Endothelial cell of umbilical vein (primary cell): ENCODE measurements around the gene MPDZ. TPM values are rescaled to one million over a fixed set of nuclear protein-coding genes. Genes with fewer than 3 reads are reported as not detected.

Experiments
- Bru-seq: library from RNA; stranded (reverse); fragments of 400-500 nt; gene quantifications from one replicate; lab custom pipeline; 2021; lab: Mats Ljungman, UMichigan
- BruChase-seq, 2 experiments: library from RNA; stranded (reverse); fragments of 400-500 nt; gene quantifications; one replicate each; lab custom pipeline; 2021; lab: Mats Ljungman, UMichigan
- BruUV-seq: library from RNA; stranded (reverse); fragments of 400-500 nt; replicated peaks from 2 replicates; lab custom pipeline; 2021; lab: Mats Ljungman, UMichigan
- CTCF ChIA-PET: fragments of 300-600, 350-600 bp; sonication (Branson Sonifier 250); formaldehyde crosslinking; loops from one replicate; lab custom pipeline; 2021; ENCODE audit warnings: antibody characterized with exemption, inconsistent platforms; lab: Charles Lee
- POLR2A ChIA-PET: fragments of 300-600, 350-600 bp; sonication (Branson Sonifier 250); formaldehyde crosslinking; loops from one replicate; lab custom pipeline; 2021; ENCODE audit warnings: antibody characterized with exemption, inconsistent platforms; lab: Charles Lee
- DNase-seq: peaks from one replicate; pipeline ENCODE4 v3.0.0-alpha.2; 2011; ENCODE audit warnings: low read depth, low spot score
- FAIRE-seq: peaks from 2 replicates; lab custom pipeline; 2011; peaks lifted over from hg19 to GRCh38; lab: Jason Lieb, UNC
- H2AFZ ChIP-seq: 2 replicates; pipeline ENCODE4 v1.6.0; 2012; ENCODE audit warnings: low read depth, low read length, control low read depth, inconsistent platforms
- H3K27ac ChIP-seq: 2 replicates; pipeline ENCODE4 v1.5.1; 2011; ENCODE audit warnings: low read depth, mild to moderate bottlenecking, control low read depth, low read length, moderate library complexity; ENCODE audit not compliant: insufficient read depth
- H3K27me3 ChIP-seq, 2 experiments: 2 replicates each; pipeline versions ENCODE4 v1.6.0 to v1.6.1; 2011; ENCODE audit warnings: low read length in 2 of 2, mixed read lengths in 1 of 2; ENCODE audit not compliant: control insufficient read depth in 2 of 2, insufficient read depth in 2 of 2
- H3K36me3 ChIP-seq, 2 experiments: 2 replicates in 1 of 2; 3 replicates in 1 of 2; pipeline ENCODE4 v1.5.1; 2011; ENCODE audit warnings: low read length in 2 of 2, mild to moderate bottlenecking in 1 of 2, moderate library complexity in 1 of 2; ENCODE audit not compliant: control insufficient read depth in 2 of 2, insufficient read depth in 2 of 2; ENCODE audit errors: extremely low read depth in 1 of 2
- H3K4me1 ChIP-seq: 3 replicates; pipeline ENCODE4 v1.5.1; 2011; ENCODE audit warnings: mild to moderate bottlenecking, low read length; ENCODE audit not compliant: control insufficient read depth, insufficient read depth; ENCODE audit errors: extremely low read depth
- H3K4me2 ChIP-seq: 2 replicates; pipeline ENCODE4 v1.6.1; 2011; ENCODE audit warnings: low read length, control low read depth, mixed read lengths; ENCODE audit not compliant: insufficient read depth
- H3K4me3 ChIP-seq, 3 experiments: fragments of 200-600 bp in 1 of 3; sonication (generic), shearing (Covaris generic) in 1 of 3; replicated peaks in 1 of 3; 2 replicates each; pipeline ENCODE4 v1.5.1; 2011 to 2016; ENCODE audit warnings: control low read depth in 3 of 3, low read length in 3 of 3, mild to moderate bottlenecking in 2 of 3, inconsistent platforms in 1 of 3, low read depth in 1 of 3, moderate library complexity in 1 of 3; ENCODE audit not compliant: insufficient read depth in 1 of 3
- H3K79me2 ChIP-seq: 2 replicates; pipeline ENCODE4 v1.6.0; 2012; ENCODE audit warnings: low read length, inconsistent platforms; ENCODE audit not compliant: control insufficient read depth, insufficient read depth
- H3K9ac ChIP-seq: replicated peaks from 2 replicates; pipeline ENCODE3; 2011; ENCODE audit warnings: low read length, control low read depth; ENCODE audit not compliant: insufficient read depth; ENCODE audit errors: extremely low read depth
- H3K9me1 ChIP-seq: replicated peaks from 3 replicates; pipeline ENCODE4 v1.6.0; 2011; ENCODE audit warnings: mild to moderate bottlenecking, low read length; ENCODE audit not compliant: control insufficient read depth, insufficient read depth; ENCODE audit errors: extremely low read depth
- H3K9me3 ChIP-seq: replicated peaks from 2 replicates; pipeline ENCODE4 v1.5.1; 2012; ENCODE audit warnings: low read length, inconsistent platforms; ENCODE audit not compliant: control insufficient read depth, insufficient read depth
- H4K20me1 ChIP-seq: replicated peaks from 2 replicates; pipeline ENCODE3; 2011; ENCODE audit warnings: mild to moderate bottlenecking, low read length; ENCODE audit not compliant: control insufficient read depth, insufficient read depth; ENCODE audit errors: extremely low read depth
- EZH2 ChIP-seq: IDR thresholded peaks from 2 replicates; pipeline ENCODE4 v1.6.1; 2012; ENCODE audit warnings: borderline replicate concordance, low read depth, mild to moderate bottlenecking, moderate library complexity, low read length, inconsistent platforms; ENCODE audit not compliant: severe bottlenecking
- FOS ChIP-seq: IDR thresholded peaks from 2 replicates; pipeline ENCODE4 v1.6.1; 2011; ENCODE audit warnings: mild to moderate bottlenecking, low read length, moderate library complexity, borderline replicate concordance; ENCODE audit not compliant: insufficient read depth
- JUN ChIP-seq: IDR thresholded peaks from 2 replicates; pipeline ENCODE4 v1.6.1; 2011; ENCODE audit warnings: borderline replicate concordance, low read depth; ENCODE audit not compliant: insufficient read length, insufficient read depth
- POLR2A ChIP-seq: IDR thresholded peaks from 2 replicates; pipeline ENCODE4 v1.6.1; 2012; ENCODE audit warnings: low read depth, mild to moderate bottlenecking, control low read depth, low read length
- POLR2AphosphoS5 ChIP-seq: IDR thresholded peaks from 2 replicates; pipeline ENCODE4 v1.6.1; 2012; ENCODE audit warnings: low read depth, mild to moderate bottlenecking, control low read depth, low read length, moderate library complexity; ENCODE audit not compliant: insufficient read depth
- dilution Hi-C: fragments of 300-500 bp; cut with MboI; formaldehyde crosslinking; loops from one replicate; pipeline ENCODE4 v1.15.0; 2019; ENCODE audit warnings: low sequenced_read_pairs; ENCODE audit not compliant: extremely low pct_ligation_motif_present
- intact Hi-C: fragments of 100-400 bp; cut with micrococcal nuclease; formaldehyde crosslinking; loops from one replicate; pipeline ENCODE4 v1.10.0; 2022
- long read RNA-seq: library from polyadenylated mRNA; stranded (forward); transcript quantifications from one replicate; pipeline ENCODE4 v2.0.0, GENCODE V29; 2021
- polyA minus RNA-seq, 3 experiments: library from RNA; depleted of rRNA, polyadenylated mRNA; stranded (reverse); fragments of >200 nt; gene quantifications; 1 replicate in 1 of 3; 2 replicates in 2 of 3; pipeline ENCODE4 v1.2.3, GENCODE V29; 2011
- polyA plus RNA-seq, 4 experiments: library from polyadenylated mRNA; depleted of rRNA in 3 of 4; stranded (reverse) in 3 of 4; unstranded in 1 of 4; fragments of >200 nt; gene quantifications; 2 replicates each; pipeline versions ENCODE4 v1.2.1 to v1.2.3, GENCODE V29; 2011 to 2012; ENCODE audit warnings: missing spikeins in 1 of 4
- total RNA-seq: library from RNA; stranded (reverse); gene quantifications from 2 replicates; pipeline ENCODE4 v1.2.3, GENCODE V29; 2021
- TF ChIP-seq, protein P1 (sequence below), 2 donors: IDR thresholded peaks; 1 replicate in 1 of 2; 2 replicates in 1 of 2; pipeline ENCODE4 v1.5.1; 2011; ENCODE audit warnings: low read length in 2 of 2, mild to moderate bottlenecking in 2 of 2, moderate library complexity in 2 of 2, control low read depth in 1 of 2, inconsistent platforms in 1 of 2, low read depth in 1 of 2; ENCODE audit not compliant: insufficient read depth in 1 of 2; ENCODE audit errors: extremely low read depth in 1 of 2

The MPDZ gene, protein sequence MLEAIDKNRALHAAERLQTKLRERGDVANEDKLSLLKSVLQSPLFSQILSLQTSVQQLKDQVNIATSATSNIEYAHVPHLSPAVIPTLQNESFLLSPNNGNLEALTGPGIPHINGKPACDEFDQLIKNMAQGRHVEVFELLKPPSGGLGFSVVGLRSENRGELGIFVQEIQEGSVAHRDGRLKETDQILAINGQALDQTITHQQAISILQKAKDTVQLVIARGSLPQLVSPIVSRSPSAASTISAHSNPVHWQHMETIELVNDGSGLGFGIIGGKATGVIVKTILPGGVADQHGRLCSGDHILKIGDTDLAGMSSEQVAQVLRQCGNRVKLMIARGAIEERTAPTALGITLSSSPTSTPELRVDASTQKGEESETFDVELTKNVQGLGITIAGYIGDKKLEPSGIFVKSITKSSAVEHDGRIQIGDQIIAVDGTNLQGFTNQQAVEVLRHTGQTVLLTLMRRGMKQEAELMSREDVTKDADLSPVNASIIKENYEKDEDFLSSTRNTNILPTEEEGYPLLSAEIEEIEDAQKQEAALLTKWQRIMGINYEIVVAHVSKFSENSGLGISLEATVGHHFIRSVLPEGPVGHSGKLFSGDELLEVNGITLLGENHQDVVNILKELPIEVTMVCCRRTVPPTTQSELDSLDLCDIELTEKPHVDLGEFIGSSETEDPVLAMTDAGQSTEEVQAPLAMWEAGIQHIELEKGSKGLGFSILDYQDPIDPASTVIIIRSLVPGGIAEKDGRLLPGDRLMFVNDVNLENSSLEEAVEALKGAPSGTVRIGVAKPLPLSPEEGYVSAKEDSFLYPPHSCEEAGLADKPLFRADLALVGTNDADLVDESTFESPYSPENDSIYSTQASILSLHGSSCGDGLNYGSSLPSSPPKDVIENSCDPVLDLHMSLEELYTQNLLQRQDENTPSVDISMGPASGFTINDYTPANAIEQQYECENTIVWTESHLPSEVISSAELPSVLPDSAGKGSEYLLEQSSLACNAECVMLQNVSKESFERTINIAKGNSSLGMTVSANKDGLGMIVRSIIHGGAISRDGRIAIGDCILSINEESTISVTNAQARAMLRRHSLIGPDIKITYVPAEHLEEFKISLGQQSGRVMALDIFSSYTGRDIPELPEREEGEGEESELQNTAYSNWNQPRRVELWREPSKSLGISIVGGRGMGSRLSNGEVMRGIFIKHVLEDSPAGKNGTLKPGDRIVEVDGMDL (N-terminal part only)
- total RNA-seq (52.3 and 54.4 TPM in 2 replicates), polyA plus RNA-seq (17.7 and 22.3 TPM in 2 replicates), polyA minus RNA-seq (72.1 and 74.4 TPM in 2 replicates), Bru-seq, nascent RNA (percentile 92 among the genes with signal in this experiment), BruChase-seq, experiment 1, labeled RNA remaining after a 6-hour chase (percentile 81 among the genes with signal in this experiment), BruChase-seq, experiment 2, labeled RNA remaining after a 2-hour chase (percentile 87 among the genes with signal in this experiment)
- 23.1 and 25.7 TPM in 2 replicates for polyA plus RNA-seq (2011; cell fraction: cytosol; rRNA removed)
- 135 and 149 TPM in 2 replicates for polyA plus RNA-seq (2011; cell fraction: nucleus; rRNA removed)
- 34.7 and 37.6 TPM in 2 replicates for polyA plus RNA-seq (2012)
- polyA minus RNA-seq (2011; cell fraction: cytosol; rRNA and poly(A)+ RNA removed), result 2.4 TPM
- polyA minus RNA-seq (2011; cell fraction: nucleus; rRNA and poly(A)+ RNA removed), result 108 and 134 TPM in 2 replicates
- long read RNA-seq, full-length matches to known transcripts, result 2 of 13 reads
- long read RNA-seq, partial matches to known transcripts, result 2 of 13 reads
- long read RNA-seq, other reads (novel, unspliced or antisense), result 9 of 13 reads

DNA sequence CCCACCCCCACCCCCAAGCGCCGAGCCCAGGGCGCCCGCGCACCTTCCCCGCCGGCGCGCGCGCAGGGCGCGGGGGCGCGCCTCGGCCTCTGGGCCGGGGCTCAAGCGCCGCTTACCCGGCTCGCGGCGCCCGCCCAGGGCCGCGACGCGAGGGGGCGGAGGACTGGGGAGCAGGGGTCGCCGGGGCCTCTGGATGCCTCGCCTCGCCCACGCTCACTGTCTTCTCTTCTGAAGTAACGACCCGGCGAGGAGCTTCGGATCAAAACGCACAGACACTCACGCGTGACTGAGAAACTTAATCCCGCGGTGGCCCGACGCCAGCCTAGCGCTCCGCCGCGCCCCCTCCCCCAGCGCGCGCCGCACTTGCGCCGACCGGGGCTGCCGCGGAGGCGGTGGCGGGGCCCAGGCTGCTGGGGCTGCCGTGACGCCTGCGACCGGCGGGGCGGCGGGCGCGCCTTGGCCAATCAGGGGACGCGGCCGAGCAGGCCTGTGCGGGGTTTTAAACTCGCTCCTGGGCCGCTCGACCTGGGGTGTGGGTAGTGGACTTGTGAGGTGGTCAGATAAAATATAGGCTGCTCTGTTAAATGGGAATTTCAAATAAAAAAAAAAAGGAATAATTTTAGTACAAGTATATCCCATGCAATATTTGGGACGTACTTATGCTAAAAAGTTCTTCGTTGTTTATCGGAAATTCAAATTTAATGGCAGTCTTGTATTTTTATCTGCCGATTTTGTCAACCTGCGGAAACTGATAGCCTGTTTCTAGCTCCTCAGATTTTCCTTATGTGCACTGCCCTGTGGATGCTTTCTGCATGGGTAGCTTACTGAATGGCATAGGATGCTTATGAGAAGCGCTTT lies at the start of gene MPDZ:
Gene MPDZ (minus strand): TSS at position 409 of the 858 bp plus-strand sequence. CDS start 29,377 bp downstream, outside the sequence.
- TF ChIP-seq JUN (no peak), POLR2A (peak; percentile 28), EZH2 (no peak), FOS (no peak), POLR2AphosphoS5 (peak; percentile 49)
- TF ChIP-seq, protein P1, sequence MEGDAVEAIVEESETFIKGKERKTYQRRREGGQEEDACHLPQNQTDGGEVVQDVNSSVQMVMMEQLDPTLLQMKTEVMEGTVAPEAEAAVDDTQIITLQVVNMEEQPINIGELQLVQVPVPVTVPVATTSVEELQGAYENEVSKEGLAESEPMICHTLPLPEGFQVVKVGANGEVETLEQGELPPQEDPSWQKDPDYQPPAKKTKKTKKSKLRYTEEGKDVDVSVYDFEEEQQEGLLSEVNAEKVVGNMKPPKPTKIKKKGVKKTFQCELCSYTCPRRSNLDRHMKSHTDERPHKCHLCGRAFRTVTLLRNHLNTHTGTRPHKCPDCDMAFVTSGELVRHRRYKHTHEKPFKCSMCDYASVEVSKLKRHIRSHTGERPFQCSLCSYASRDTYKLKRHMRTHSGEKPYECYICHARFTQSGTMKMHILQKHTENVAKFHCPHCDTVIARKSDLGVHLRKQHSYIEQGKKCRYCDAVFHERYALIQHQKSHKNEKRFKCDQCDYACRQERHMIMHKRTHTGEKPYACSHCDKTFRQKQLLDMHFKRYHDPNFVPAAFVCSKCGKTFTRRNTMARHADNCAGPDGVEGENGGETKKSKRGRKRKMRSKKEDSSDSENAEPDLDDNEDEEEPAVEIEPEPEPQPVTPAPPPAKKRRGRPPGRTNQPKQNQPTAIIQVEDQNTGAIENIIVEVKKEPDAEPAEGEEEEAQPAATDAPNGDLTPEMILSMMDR (IDR thresholded peaks at IDR 0.05; ENCODE audit: extremely low read depth in 1 of 2, insufficient read depth in 1 of 2, low read depth in 1 of 2, low read length in 2 of 2), result no peak
- dilution Hi-C loops (no loop called here), intact Hi-C loops (loop anchor here (1.0 to 10.0 kb wide), 4 partner anchors 51 to 817 kb away; no protein-coding TSS in a partner anchor)

More for the DNA sequence above, at the start of gene MPDZ:
- H3K27ac ChIP-seq, result peak within 1 kb of the TSS; percentile 91
- ChIA-PET CTCF (interaction anchor here (0.6 to 1.7 kb wide), 3 partner anchors 11 to 24 kb away, joined by 3 to 9 read pairs (median 3); no protein-coding TSS in a partner anchor), POLR2A (interaction anchor here (0.5 kb wide), 1 partner anchor 9 kb away, joined by 5 read pairs; no protein-coding TSS in a partner anchor)
- H3K4me2 ChIP-seq, result peak within 1 kb of the TSS; percentile 66
- FAIRE-seq, result no peak
- peak within 1 kb of the TSS; percentile 22 to 74 (median 74) for H3K4me3 ChIP-seq
- peak within 1 kb of the TSS; percentile 91 for H3K9ac ChIP-seq
- no peaks in the 10 kb centered on the region for H3K9me1 ChIP-seq
- H3K4me1 ChIP-seq, result peaks cover 25% of the 10 kb centered on the region
- DNase-seq, result peak; percentile 81
- no peaks in the 10 kb centered on the region for H3K27me3 ChIP-seq
- peaks cover 0 to 2% of the 10 kb centered on the region in 2 experiments for H3K36me3 ChIP-seq
- peaks cover 39% of the 10 kb centered on the region for H3K79me2 ChIP-seq
- H3K9me3 ChIP-seq, result no peaks in the 10 kb centered on the region
- no peaks in the 10 kb centered on the region for H4K20me1 ChIP-seq
- BruUV-seq, result TSS peak; percentile 11
- H2AFZ ChIP-seq, result peak within 1 kb of the TSS; percentile 72
